SK-N-SH (cell line): Measurements from ENCODE around the gene UBTD2.

ENCODE experiments used
- CHD2 ChIP-seq: fragments of 150-350 bp; IDR thresholded peaks from 2 replicates; pipeline ENCODE4 v1.6.1; 2018; ENCODE audit warnings: low read length; ENCODE audit not compliant: partially characterized antibody
- EP300 ChIP-seq, 2 experiments: IDR thresholded peaks; 2 replicates each; pipeline versions ENCODE4 v1.4.0 to v1.6.1; 2012; ENCODE audit warnings: borderline replicate concordance in 1 of 2, low read depth in 1 of 2, low read length in 1 of 2
- REST ChIP-seq: IDR thresholded peaks from 2 replicates; pipeline ENCODE4 v1.6.1; 2012; ENCODE audit warnings: mild to moderate bottlenecking, low read depth, low read length, moderate library complexity
- RFX5 ChIP-seq: IDR thresholded peaks from 2 replicates; pipeline ENCODE4 v1.6.1; 2012; ENCODE audit warnings: mild to moderate bottlenecking, improper control_type of control experiment, low read length
- RXRA ChIP-seq: IDR thresholded peaks from 2 replicates; pipeline ENCODE4 v1.4.0; 2012; ENCODE audit warnings: low read depth, mild to moderate bottlenecking, borderline replicate concordance
- TF ChIP-seq, protein P1 (sequence below): fragments of 200-600 bp; sonication (generic); IDR thresholded peaks from 2 replicates; pipeline ENCODE4 v1.6.1; 2017; ENCODE audit warnings: antibody characterized with exemption, mild to moderate bottlenecking, moderate library complexity
- TF ChIP-seq, protein P2 (sequence below): fragments of 150-350 bp; IDR thresholded peaks from 2 replicates; pipeline ENCODE4 v1.6.1; 2017; ENCODE audit warnings: antibody characterized with exemption, low read length, low read depth, borderline replicate concordance

- TF ChIP-seq, protein P1, sequence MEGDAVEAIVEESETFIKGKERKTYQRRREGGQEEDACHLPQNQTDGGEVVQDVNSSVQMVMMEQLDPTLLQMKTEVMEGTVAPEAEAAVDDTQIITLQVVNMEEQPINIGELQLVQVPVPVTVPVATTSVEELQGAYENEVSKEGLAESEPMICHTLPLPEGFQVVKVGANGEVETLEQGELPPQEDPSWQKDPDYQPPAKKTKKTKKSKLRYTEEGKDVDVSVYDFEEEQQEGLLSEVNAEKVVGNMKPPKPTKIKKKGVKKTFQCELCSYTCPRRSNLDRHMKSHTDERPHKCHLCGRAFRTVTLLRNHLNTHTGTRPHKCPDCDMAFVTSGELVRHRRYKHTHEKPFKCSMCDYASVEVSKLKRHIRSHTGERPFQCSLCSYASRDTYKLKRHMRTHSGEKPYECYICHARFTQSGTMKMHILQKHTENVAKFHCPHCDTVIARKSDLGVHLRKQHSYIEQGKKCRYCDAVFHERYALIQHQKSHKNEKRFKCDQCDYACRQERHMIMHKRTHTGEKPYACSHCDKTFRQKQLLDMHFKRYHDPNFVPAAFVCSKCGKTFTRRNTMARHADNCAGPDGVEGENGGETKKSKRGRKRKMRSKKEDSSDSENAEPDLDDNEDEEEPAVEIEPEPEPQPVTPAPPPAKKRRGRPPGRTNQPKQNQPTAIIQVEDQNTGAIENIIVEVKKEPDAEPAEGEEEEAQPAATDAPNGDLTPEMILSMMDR: no peak
- TF ChIP-seq REST: no peak
- TF ChIP-seq, protein P2, sequence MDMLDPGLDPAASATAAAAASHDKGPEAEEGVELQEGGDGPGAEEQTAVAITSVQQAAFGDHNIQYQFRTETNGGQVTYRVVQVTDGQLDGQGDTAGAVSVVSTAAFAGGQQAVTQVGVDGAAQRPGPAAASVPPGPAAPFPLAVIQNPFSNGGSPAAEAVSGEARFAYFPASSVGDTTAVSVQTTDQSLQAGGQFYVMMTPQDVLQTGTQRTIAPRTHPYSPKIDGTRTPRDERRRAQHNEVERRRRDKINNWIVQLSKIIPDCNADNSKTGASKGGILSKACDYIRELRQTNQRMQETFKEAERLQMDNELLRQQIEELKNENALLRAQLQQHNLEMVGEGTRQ: no peak
- no peak for TF ChIP-seq RFX5
- no peak for TF ChIP-seq CHD2
- no peak for TF ChIP-seq EP300 (IDR thresholded peaks at IDR 0.05; ENCODE audit: borderline replicate concordance in 1 of 2, low read depth in 1 of 2, low read length in 1 of 2)
- TF ChIP-seq RXRA: no peak
These were observed 3.2 kb downstream of the UBTD2 start for GRCh38 chr5:172280317-172280716.
